ENCODE data around the gene ACTA2.
"Not testable (repeated sequence)": the region's sequence is repeated elsewhere in the genome, so short reads cannot be mapped to it uniquely, and the experiment has no call there.

Gene ACTA2

DNA sequence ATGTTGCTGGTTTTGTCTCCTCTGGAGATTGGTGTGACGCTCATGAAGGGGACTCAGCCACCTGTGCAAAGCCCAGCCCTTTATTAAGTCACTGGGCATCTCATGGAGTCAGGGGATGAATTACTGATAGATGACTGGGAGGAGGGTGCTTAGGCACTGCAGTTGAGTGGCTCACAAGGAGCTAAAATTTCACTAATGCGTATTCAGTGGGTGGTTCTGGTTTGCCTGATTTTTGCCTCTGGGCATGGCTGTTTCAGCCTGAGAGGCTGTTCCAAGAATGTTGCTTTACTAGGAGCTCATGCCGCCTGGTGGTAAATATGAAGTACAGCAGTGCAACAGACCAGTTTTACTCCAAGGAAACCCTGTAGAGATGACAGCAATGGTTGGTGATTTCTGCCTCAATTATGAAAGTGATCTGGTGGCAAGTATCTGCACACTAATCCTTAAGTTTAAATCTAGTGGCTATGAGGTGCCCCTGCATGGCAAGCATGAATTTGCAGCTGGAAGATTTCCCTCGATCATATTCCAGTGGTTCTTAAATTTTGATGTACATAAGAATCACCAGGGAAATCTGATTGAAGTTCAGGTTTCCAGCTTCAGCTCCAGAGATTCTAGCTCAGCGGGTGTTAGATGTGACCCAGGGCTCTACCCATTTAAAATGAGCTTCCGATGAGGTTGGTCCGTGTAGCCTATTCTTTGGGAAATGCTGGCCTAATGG is 19.9 kb downstream of the ACTA2 start:
- no peaks in the 10 kb centered on the region for H3K9me3 ChIP-seq (ENCODE audit: control insufficient read depth, low read depth, low read length)
- H3K4me1 ChIP-seq (ENCODE audit: control insufficient read depth, low read depth, low read length): peaks cover 4% of the 10 kb centered on the region
- H3K4me3 ChIP-seq (ENCODE audit: low read length): no peak overlapping the region
- H3K36me3 ChIP-seq (ENCODE audit: control insufficient read depth, low read depth, low read length): no peaks in the 10 kb centered on the region
- no peak overlapping the region for H3K9ac ChIP-seq (ENCODE audit: low read length)
- no peaks in the 10 kb centered on the region for H3K27me3 ChIP-seq (ENCODE audit: control insufficient read depth, insufficient read depth, low read length)
- H3K27ac ChIP-seq (ENCODE audit: low read length): no peak overlapping the region

DNA sequence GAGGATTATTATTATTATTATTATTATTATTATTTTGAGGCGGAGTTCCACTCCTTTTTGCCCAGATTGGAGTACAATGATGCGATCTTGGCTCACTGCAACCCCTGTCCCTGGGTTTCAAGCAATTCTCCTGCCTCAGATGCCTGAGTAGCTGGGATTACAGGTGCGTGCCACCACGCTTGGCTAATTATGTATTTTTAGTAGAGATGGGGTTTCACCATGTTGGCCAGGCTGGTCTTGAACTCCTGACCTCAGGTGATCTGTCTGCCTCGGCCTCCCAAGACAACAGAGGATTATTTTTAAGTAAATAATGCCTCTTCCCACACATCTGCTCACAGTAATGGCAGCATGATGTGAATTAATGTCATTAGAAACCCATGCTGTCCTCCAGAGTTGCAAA is 20.5 kb downstream of the ACTA2 start:
- not testable (repeated sequence) for H3K27ac ChIP-seq (ENCODE audit: low read length); H3K4me1 ChIP-seq (ENCODE audit: control insufficient read depth, low read depth, low read length); H3K4me3 ChIP-seq (ENCODE audit: low read length); H3K27me3 ChIP-seq (ENCODE audit: control insufficient read depth, insufficient read depth, low read length); H3K9me3 ChIP-seq (ENCODE audit: control insufficient read depth, low read depth, low read length); H3K9ac ChIP-seq (ENCODE audit: low read length); H3K36me3 ChIP-seq (ENCODE audit: control insufficient read depth, low read depth, low read length)

DNA sequence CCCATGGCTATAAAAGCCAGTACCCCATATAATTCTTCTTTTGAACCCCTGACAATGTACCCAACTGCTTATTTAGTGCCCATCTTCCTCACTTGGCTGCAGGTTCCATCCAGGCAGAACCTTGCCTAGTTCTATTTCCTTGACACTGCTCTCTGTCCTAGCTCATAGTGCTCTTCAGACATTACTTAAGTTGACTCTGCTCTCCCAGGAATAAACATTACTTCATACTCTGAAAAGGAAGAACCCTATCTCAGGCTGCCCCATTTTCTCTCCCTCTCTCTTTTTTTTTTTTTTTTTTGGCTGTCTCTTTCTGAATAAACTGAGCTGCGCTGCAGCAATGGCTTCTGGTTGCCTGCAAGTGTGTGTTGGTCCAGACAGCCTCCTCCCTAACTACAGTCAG is 21.0 kb downstream of the ACTA2 start:
- Histone ChIP-seq H3K9ac (ENCODE audit: low read length) (no peak overlapping the region), H3K9me3 (ENCODE audit: control insufficient read depth, low read depth, low read length) (no peaks in the 10 kb centered on the region), H3K4me1 (ENCODE audit: control insufficient read depth, low read depth, low read length) (peaks cover 4% of the 10 kb centered on the region), H3K27me3 (ENCODE audit: control insufficient read depth, insufficient read depth, low read length) (no peaks in the 10 kb centered on the region), H3K27ac (ENCODE audit: low read length) (no peak overlapping the region), H3K36me3 (ENCODE audit: control insufficient read depth, low read depth, low read length) (no peaks in the 10 kb centered on the region), H3K4me3 (ENCODE audit: low read length) (no peak overlapping the region)

DNA sequence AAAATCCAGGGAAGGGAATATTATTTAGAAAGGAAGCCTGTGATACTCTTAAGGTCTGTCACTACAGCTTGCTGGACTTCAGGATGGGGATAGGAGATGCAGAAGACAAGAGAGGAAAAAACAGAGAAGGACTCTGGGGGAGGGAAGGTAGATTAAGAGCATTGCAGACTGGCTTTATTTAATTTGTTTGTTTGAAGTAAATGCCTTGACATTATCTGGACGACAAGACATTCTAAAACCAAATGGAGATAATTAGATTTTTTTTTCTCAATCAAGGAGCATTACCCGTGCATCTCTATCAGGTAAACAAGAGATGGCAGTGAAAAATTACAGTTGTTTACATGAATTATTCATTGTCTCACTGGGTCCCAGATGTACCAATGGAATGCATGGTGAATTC is 24.3 kb downstream of the ACTA2 start:
- Histone ChIP-seq H3K27me3 (ENCODE audit: control insufficient read depth, insufficient read depth, low read length) (no peaks in the 10 kb centered on the region), H3K9ac (ENCODE audit: low read length) (no peak overlapping the region), H3K4me3 (ENCODE audit: low read length) (no peak overlapping the region), H3K4me1 (ENCODE audit: control insufficient read depth, low read depth, low read length) (no peaks in the 10 kb centered on the region), H3K9me3 (ENCODE audit: control insufficient read depth, low read depth, low read length) (no peaks in the 10 kb centered on the region), H3K27ac (ENCODE audit: low read length) (no peak overlapping the region), H3K36me3 (ENCODE audit: control insufficient read depth, low read depth, low read length) (no peaks in the 10 kb centered on the region)

DNA sequence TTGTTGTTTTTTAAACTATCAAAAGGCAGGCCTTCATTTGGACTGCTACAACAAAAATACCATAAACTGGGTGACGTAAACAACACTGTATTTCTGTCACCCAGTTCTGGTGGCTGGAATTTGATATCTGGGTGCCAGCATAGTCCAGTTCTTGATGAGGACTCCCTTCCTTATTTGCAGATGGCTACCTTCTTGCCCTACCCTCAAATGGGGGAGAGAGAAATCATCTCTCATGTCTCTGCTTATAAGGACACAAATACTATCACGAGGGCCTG is 25.2 kb downstream of the ACTA2 start:
- Histone ChIP-seq H3K9me3 (ENCODE audit: control insufficient read depth, low read depth, low read length) (no peaks in the 10 kb centered on the region), H3K36me3 (ENCODE audit: control insufficient read depth, low read depth, low read length) (no peaks in the 10 kb centered on the region), H3K9ac (ENCODE audit: low read length) (no peak overlapping the region), H3K27me3 (ENCODE audit: control insufficient read depth, insufficient read depth, low read length) (no peaks in the 10 kb centered on the region), H3K4me1 (ENCODE audit: control insufficient read depth, low read depth, low read length) (no peaks in the 10 kb centered on the region), H3K4me3 (ENCODE audit: low read length) (no peak overlapping the region), H3K27ac (ENCODE audit: low read length) (no peak overlapping the region)

DNA sequence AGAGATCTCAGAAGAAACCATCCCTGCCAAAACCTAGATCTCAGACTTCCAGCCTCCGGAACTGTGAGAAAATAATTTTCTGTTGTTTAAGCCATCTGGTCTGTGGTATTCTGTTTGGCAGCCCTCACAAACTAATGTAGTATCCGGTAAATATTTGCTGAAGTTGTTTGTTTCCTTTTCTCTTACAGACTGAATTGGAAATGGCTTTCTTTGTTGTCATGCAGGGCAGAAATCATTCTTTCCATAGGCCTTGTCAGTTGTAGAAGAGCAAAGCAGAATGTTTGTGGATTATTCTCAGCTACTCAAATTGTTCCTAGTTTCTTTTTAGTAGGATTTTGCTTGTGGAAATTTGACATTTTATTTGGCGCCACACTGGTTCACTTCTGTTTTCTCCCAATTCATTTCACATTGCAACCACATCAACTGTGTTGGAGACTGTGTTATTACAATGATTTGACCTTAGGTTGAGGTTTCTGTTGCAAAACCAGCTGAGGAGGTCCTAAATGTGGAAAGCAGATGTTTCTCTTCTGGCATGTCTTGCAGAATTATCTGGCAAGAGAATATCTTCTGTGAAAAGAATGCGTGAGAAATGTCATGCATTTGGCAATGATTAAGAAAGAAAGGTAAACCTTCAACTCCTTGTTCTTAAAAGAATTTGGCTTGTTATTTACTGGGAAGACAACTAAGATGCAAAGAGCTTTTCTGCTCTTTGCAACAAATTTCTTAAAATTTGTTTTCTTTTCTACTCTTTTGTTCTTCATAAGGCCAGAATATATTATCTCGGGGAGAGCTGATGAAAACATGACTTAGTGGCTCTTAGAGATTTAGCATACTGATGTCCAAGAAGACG is 25.8 kb downstream of the ACTA2 start:
- no peaks in the 10 kb centered on the region for H3K36me3 ChIP-seq (ENCODE audit: control insufficient read depth, low read depth, low read length)
- H3K27ac ChIP-seq (ENCODE audit: low read length): no peak overlapping the region
- no peaks in the 10 kb centered on the region for H3K4me1 ChIP-seq (ENCODE audit: control insufficient read depth, low read depth, low read length)
- no peak overlapping the region for H3K4me3 ChIP-seq (ENCODE audit: low read length)
- no peaks in the 10 kb centered on the region for H3K9me3 ChIP-seq (ENCODE audit: control insufficient read depth, low read depth, low read length)
- H3K9ac ChIP-seq (ENCODE audit: low read length): no peak overlapping the region
- H3K27me3 ChIP-seq (ENCODE audit: control insufficient read depth, insufficient read depth, low read length): no peaks in the 10 kb centered on the region

DNA sequence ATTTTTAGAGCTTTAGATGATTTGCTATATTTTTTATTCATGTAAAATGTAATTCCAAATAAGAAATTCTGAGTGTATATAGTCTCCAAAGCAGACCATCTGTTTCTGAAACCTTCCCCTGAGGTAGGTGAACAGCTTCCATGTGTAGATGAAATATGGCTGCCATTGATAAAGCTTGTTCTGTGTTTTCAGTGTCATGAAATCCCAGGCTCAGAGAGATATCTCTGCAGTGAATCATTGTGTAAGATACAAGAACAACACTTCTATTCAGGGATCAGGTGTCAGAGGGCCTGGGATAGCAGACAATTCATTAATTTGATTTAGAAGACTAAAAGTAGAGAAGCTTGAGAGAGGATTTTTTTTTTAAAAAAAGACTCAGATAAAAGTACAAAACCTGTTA is 29.1 kb downstream of the ACTA2 start:
- Histone ChIP-seq H3K36me3 (ENCODE audit: control insufficient read depth, low read depth, low read length) (no peaks in the 10 kb centered on the region), H3K4me3 (ENCODE audit: low read length) (no peak overlapping the region), H3K9me3 (ENCODE audit: control insufficient read depth, low read depth, low read length) (no peaks in the 10 kb centered on the region)

DNA sequence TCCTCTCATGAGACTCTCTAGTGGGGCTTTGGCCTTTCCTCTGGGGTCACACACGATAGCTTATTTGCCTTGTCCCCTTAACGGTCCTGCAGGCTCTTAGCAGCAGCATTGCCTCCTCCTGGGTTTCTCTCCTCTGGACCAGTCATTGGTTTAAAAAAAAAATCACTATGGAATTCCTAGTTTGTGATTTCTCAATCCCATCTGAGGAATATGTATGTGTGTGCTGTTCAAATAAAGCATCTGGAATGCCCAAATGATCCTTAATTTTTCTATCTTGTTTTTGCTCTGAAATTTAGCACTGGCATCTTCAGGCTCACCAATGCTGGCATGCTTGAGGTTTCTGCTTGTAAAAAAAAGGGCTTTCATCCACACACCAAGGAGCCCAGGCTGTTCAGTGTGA is 30.5 kb downstream of the ACTA2 start:
- Histone ChIP-seq H3K4me3 (ENCODE audit: low read length) (no peak overlapping the region), H3K9ac (ENCODE audit: low read length) (no peak overlapping the region), H3K36me3 (ENCODE audit: control insufficient read depth, low read depth, low read length) (no peaks in the 10 kb centered on the region), H3K27me3 (ENCODE audit: control insufficient read depth, insufficient read depth, low read length) (no peaks in the 10 kb centered on the region), H3K27ac (ENCODE audit: low read length) (no peak overlapping the region), H3K4me1 (ENCODE audit: control insufficient read depth, low read depth, low read length) (no peaks in the 10 kb centered on the region), H3K9me3 (ENCODE audit: control insufficient read depth, low read depth, low read length) (no peaks in the 10 kb centered on the region)

More for the DNA sequence above, 29.1 kb downstream of the ACTA2 start:
- Histone ChIP-seq H3K27ac (ENCODE audit: low read length) (no peak overlapping the region), H3K9ac (ENCODE audit: low read length) (no peak overlapping the region), H3K4me1 (ENCODE audit: control insufficient read depth, low read depth, low read length) (no peaks in the 10 kb centered on the region), H3K27me3 (ENCODE audit: control insufficient read depth, insufficient read depth, low read length) (no peaks in the 10 kb centered on the region)

DNA sequence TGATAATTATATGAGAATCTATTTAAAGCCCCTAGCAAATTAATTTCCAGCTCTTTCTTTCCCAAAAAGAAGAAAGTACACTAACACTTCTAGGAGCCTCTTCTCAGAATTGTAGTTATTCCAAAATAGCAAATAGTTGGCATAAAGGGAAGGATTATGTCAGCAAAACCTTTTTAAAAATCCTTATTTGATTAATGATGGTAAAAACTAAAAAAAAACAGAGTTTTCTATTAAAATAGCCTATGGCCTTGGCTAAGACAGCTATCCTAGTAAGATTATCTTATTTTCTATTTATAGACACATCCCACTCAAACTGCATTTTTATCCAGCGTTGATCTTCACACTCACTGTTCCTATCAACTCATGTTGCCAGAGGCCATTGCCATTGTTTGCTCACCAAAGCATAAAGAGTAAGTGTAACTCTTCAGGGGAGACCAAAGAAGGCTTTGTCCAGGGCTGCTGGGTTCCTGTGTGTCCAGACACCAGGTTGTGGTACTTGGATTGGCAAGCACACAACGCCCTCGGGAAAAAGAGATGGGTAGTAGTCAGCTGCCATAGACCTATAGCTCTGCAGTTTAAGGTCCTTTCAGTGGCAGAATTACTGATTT is 31.5 kb downstream of the ACTA2 start:
- no peaks in the 10 kb centered on the region for H3K27me3 ChIP-seq (ENCODE audit: control insufficient read depth, insufficient read depth, low read length)
- no peak overlapping the region for H3K4me3 ChIP-seq (ENCODE audit: low read length)
- no peak overlapping the region for H3K9ac ChIP-seq (ENCODE audit: low read length)
- no peaks in the 10 kb centered on the region for H3K9me3 ChIP-seq (ENCODE audit: control insufficient read depth, low read depth, low read length)
- H3K36me3 ChIP-seq (ENCODE audit: control insufficient read depth, low read depth, low read length): no peaks in the 10 kb centered on the region
- no peaks in the 10 kb centered on the region for H3K4me1 ChIP-seq (ENCODE audit: control insufficient read depth, low read depth, low read length)
- H3K27ac ChIP-seq (ENCODE audit: low read length): no peak overlapping the region

DNA sequence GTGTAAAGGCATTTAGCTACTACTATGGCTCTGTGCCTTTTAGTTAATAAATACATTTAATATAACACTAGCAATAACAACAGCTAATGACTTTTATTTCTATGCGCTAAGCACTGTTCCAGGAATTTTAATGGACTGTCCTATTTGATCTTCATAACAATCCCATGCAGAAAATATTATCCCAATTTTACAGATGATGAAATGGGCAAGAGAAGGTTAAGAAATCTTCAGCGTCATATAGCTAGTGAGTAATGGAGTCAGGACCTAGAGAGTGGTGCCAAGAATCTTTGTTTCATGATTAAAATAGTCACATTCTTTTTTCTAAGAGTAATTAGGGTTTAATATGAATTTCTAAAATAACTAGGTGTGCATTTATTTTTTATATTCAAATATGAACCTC is 32.4 kb downstream of the ACTA2 start:
- Histone ChIP-seq H3K27me3 (ENCODE audit: control insufficient read depth, insufficient read depth, low read length) (no peaks in the 10 kb centered on the region), H3K4me3 (ENCODE audit: low read length) (no peak overlapping the region), H3K27ac (ENCODE audit: low read length) (no peak overlapping the region), H3K36me3 (ENCODE audit: control insufficient read depth, low read depth, low read length) (no peaks in the 10 kb centered on the region), H3K4me1 (ENCODE audit: control insufficient read depth, low read depth, low read length) (no peaks in the 10 kb centered on the region), H3K9ac (ENCODE audit: low read length) (no peak overlapping the region), H3K9me3 (ENCODE audit: control insufficient read depth, low read depth, low read length) (no peaks in the 10 kb centered on the region)

DNA sequence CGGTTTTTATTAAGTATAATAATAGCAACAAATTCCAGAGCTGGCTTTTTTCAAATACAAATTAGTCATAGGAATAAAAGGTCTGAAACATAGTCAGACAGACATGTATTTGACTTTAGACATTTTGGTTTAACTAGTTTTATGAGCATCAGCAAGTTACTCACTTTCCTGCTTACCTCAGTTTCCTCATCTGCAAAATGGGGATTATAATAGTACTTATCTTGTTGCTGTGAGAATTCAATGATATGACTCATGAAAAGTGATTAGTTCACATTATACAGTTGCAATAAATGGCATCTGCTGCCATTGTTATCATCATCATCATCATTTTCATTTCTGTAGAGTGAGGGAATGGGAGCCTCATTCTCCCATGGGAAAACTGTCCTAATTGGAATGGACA is 33.5 kb downstream of the ACTA2 start:
- Histone ChIP-seq H3K4me3 (ENCODE audit: low read length) (no peak overlapping the region), H3K27me3 (ENCODE audit: control insufficient read depth, insufficient read depth, low read length) (no peaks in the 10 kb centered on the region), H3K4me1 (ENCODE audit: control insufficient read depth, low read depth, low read length) (no peaks in the 10 kb centered on the region), H3K27ac (ENCODE audit: low read length) (no peak overlapping the region), H3K9me3 (ENCODE audit: control insufficient read depth, low read depth, low read length) (no peaks in the 10 kb centered on the region), H3K9ac (ENCODE audit: low read length) (no peak overlapping the region), H3K36me3 (ENCODE audit: control insufficient read depth, low read depth, low read length) (no peaks in the 10 kb centered on the region)
